GM19372 (cell line): ENCODE data around the gene RNF6.
"Not testable (repeated sequence)": the region's sequence is repeated elsewhere in the genome, so short reads cannot be mapped to it uniquely, and the experiment has no call there.

Experiments
- ATAC-seq: cut with Tn5 transposase; IDR thresholded peaks from one replicate; pipeline ENCODE4 v1.9.1; 2021; ENCODE audit warnings: mild to moderate bottlenecking, low read depth, moderate library complexity; ENCODE audit not compliant: unreplicated experiment

The RNF6 gene

DNA sequence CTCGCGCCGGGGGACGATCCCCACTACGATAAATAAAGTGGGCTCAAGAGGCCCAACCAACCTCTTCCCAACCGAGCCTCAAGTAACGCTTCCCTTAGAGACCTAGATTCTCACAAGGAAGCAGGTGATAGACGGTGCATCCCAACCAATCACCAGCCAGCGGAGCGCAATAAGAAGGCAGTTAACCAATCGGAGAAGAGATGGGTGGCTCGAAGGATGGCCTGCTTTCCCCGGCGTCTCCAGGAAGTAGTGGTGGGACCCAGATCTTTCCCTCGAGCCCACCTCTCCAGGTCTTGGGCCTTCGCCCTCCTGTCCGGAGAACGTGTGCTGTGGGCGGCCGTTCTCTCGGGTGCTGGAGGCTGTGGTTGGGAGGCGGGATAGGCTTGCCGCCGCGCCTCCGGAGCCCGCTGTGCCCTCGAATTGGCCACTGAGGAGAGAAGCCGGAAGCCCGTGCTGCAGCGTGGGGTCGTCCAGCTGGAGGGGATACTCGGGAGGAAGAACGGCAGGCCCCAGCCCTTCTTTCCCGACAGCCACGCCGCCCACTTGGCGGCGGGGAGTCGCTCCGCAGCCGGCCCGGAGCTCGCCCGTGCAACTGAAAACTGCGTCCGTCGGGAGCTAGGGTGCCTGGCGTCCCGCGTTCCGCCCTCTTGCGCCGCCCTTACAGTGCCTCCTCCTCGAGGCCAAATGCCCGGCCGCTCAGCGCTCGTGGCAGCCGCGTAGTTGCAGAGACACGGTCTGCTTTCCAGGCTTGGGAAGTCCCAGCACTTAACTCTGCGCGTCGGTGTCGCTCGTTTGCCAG is at the start of gene RNF6:
Gene RNF6 (minus strand): TSS at position 594 of the 799 bp plus-strand sequence. CDS start 2,665 bp downstream, outside the sequence.
- ATAC-seq: peak; percentile 93

DNA sequence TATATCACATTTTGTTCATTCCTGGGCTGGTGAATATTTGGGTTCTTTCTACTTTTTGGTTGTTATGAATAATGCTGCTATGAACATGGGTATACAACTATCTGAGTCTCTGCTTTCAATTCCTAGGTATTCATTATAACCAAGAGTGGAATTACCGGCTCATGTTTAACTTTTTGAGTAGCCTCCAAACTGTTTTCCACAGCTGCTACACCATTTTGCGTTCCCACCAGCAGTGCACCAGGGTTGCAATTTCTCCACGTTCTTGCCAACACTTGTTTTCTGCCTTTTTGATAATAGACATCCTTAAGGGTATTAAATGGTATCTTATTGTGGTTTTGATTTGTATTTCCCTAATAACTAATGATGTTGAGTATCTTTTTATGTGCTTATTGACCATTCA is 48.6 kb upstream of the RNF6 start:
- ATAC-seq: no peak

DNA sequence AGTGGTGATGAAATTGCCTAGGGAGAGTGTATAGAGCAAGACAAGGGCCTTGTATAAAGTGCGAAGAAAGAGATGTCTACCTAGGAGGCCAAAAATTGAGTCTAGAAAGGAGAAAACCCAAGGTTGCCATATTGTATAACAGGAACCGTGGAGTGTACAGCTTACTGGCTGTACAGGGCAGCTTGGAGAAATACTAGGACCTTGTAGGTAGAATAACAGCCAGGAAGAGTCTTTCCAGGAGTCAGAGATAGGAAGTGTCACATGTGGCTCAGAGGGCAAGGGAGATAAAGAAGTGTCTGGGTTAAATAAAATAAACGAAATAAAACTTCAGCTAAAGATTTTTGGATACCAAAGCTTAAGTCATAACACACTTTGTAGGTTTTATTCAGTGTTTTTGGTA is 44.2 kb upstream of the RNF6 start:
- no peak for ATAC-seq

DNA sequence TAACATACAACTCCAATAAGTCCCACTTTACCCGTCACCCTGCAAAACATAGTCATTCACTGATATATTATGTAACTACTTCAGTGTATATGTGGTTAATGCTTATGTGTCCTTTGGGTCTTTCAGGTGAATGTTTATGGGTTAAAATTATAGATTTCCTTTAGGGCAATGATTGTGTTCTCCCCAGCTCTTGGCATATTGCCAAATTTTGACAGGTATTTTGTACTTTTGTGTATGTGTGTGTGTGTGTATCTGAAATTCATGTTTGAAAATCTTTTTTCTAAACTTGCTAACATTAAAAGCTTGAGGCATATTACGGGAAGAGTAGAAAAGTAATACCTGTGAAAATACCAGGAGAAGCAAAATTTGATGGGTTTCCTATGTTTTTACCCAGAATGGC is 40.0 kb upstream of the RNF6 start:
- ATAC-seq: no peak

DNA sequence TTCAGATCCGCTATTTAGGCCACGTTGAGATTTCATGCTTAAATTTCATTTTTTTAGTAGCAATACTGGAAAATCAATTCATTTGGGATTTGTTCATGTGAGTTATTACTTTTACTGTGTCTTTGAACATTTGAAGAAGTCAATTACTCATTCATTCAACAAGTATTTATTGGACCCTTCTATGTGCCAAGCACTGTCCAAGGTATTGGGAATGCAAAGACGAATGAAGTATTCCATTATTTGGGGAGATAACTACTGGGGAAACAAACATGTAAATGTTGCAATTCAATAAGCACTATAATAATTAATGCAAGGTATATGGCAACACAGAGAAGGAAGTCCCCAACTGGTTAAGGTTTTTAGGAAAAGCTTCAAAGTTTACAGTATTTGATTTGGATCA is 37.5 kb upstream of the RNF6 start:
- ATAC-seq: no peak

DNA sequence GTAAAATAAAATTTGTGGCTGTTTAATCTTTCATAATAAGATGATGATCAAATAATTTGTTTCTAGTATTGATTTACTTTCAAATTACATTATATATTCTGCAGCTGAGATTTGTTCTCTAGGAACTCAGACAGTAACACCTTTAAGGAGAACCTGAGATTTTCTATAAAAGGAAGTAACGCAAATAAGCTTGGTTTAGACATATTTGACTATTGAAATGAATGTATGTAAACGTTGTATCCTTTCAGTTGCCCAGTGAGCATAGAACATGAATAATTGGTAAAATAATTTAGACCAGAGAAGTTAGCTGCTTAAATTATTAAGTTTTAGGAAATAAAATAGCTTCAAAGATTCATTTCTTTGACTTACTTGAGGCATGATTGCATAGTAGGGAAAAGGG is 34.9 kb upstream of the RNF6 start:
- no peak for ATAC-seq

DNA sequence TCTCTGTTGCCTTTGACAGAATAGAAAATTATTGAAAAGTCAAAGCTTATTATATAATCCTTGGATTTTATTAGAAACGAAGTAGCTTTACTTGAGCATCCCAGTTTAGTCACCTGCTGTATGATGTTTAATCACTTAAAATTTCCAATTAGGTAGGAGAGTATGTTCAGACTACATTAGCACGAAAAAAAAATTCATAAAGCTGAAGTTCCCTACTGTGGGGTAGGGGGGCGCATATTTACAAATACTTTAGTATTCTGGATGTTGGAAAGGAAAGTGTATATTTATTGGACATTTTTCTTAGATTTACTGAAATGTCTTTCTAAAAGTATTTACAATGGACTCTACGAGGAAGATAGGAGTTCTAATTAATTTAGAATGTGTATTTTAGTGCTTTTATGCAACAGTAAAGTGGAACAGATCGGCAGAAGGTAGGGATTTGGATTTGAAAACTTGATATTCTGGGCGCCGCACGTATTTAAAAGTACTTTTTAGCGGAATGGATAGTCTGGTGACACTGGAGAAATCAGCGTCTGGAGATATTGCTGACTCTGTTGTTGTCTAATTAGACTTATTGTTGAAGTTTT is 33.7 kb upstream of the RNF6 start:
- no peak for ATAC-seq

DNA sequence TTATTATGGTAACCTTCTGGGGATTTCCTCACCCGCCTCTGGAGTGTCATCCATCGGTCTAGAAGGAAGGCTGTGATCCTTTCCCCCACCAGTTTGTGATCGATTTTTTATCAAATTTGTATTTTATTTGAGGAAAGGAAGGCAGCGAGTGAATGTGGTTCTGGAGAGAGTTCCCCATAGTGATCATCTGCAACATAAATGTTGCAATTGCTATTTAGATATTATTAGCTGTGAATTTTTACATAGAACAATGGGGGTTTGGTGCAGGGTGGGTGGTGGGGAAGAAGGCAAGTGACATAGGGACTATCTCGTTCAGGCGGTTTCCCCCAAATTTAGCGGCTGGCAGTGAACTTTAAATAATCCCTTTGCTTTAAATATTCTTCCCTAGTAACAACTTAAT is 33.0 kb upstream of the RNF6 start:
- ATAC-seq: no peak

DNA sequence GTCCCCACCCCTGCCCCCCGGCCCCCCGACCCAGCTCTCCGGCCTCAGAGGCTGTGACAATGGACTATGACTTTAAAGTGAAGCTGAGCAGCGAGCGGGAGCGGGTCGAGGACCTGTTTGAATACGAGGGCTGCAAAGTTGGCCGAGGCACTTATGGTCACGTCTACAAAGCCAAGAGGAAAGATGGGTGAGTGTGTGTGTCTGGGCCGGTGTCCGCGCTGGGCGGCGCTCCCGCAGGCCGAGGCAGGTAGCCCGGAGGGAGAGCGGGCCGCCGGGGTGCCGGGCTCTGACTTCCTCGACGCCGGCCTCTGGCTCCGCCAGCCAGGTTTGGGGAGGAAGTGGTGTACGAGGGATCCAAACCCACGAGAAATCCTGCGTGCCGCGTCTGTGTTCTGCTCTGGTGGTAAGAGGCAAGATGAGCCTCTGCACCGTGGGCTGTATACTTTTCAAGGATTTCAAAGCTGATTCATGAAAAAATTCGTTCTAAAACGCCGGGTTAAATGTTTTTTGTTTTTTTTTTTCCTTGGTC is 32.5 kb upstream of the RNF6 start:
- peak; percentile 43 for ATAC-seq

DNA sequence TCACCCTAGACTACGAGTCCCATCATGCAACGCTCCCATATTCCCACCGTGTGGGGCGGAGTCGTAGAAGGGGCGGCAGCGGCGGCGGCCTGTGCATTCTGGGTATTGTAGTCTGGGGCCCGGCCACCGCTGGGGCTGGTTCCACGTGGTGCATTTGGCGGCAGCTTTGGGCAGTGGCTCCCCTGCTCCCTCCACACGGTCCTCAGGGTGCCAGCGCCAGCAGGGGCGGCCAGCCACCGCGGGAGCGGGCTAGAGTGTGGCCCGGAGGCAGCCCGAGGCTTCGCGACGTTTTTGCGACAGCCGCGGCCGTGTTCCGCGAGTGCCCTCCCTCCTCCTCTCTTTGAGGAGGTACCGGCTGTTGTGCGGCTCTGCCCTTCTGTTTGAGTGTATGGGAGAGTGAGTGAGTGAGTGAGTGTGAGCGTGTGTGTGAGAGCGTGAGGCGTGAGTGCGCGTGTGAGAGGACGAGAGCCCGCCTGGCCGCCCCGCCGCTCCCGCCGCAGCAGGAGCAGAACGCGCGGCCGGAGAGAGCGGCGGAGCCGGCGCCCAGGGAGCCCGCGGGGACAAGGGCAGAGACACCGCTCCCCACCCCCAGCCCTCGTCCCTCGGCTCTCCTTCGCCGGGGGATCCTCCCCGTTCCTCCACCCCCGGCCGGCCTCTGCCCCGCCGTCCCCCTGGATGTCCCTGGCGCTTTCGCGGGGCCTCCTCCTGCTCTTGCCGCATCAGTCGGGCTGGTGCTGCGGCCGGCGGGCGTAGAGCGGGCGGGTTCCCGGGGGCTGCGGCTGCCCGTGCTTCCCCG is 31.9 kb upstream of the RNF6 start, which contains the start of gene CDK8:
Gene CDK8 (plus strand): TSS at position 343 of the 796 bp plus-strand sequence. CDS start 513 bp downstream, outside the sequence.
- ATAC-seq: peak; percentile 76

DNA sequence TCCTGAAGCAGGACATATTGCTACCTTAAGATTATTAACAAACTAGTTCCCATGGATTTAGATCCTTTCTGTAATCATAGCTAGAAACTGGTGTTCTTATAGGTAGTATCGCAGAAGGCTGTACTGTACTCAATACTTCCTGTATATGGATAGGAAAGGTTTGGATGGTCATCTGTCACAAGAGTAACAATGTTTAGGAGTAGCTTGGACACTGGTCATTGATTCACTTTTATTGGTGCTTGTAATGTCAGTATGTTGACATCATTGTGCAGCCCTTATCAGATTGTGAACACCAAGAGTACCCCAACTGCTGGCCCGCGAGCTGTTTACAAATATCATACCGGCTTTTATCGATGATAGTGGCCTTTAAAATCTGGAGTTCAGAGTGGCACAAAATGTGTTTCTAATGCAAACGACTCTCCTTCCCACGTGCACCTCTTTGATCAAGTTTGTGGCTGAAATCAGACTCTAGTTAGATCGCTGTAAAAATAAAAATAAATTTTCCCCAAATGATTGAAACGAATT is 31.2 kb upstream of the RNF6 start:
- no peak for ATAC-seq

DNA sequence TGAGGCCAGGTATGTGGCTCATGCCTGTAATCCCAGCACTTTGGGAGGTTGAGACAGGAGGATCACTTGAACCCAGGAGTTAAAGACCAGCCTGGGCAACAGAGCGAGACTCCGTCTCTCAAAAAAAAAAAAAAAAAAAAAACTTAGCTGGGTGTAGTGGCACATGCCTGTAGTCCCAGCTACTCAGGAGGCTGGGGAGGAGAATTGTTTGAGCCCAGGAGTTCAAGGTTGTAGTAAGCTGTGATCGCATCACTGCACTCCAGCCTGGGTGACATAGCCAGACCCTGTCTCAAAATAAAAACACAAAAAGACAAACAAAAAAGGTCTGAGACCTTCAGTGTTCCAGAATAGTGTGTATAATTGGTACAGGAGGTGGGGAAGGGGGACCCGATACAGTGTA is 29.9 kb upstream of the RNF6 start:
- ATAC-seq: not testable (repeated sequence)

DNA sequence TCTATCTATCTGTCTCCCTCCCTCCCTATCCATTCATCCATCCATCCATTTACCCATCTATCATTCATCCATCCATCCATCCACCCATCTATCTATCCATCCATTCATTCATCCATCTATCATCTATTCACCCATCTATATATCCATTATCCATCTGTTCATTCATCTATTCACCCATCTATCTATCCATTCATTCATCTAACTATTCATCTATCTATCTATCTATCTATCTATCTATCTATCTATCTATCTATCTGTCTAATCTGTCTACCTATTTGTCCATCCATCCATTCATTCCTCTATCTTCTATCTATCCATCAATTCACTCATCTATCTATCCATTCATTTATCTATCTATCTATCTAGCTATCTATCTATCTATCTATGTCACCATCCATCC is 27.4 kb upstream of the RNF6 start:
- no peak for ATAC-seq

DNA sequence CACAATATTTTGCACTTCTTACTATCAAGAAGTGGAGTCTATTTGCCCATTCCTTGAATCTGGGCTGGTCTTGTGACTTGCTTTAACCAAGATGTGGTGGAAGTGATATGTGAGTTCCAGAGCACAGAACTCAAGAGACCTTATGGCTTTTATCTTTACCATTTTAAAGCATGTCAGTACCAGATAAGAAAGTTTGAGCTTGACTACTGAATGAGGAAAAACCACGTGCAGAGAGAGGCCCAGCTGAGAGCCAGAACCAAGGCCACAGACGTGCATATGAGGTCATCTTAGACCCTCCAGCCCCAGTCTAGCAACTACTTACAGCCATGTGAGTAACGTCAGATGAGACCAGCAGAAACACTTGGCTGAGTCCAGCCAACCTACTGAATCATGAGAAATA is 25.5 kb upstream of the RNF6 start:
- ATAC-seq: no peak

DNA sequence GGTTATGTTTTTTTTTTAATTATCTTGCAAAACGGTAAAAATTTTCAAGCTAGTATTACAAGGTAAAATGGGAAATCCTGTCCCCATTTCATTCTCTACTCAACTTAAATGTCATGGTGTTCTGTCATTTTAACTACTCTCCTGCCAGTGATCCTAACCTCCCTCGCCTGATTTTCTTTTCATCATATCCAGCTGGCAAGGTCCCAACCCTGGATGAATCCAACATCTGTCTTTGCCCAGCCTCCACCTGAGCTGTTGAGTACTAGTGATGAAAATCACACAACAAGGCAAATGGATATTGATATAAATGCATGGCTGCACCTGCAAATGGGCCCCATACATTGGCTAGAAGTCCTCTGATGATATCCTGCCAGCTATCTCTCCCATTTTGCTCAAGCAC is 24.9 kb upstream of the RNF6 start:
- ATAC-seq: no peak

DNA sequence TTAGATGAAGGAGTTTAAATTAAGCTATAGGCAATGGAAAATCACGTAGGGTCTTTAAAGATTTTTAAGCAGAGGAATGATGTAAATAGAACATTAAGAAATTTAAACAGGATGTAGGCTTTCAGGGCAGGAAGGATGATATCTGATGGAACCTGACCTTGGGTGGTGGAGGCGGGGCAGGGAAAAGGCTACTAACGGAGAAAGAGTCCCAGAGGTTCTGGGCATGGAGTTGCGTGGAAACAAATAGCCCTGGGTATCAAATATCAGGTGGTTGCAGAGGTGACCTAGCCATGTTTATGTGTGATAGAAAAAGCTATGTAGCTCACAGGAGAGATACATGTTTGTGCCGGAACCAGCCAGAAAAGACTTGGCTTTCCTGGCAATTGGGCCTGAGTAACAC is 24.0 kb upstream of the RNF6 start:
- no peak for ATAC-seq

DNA sequence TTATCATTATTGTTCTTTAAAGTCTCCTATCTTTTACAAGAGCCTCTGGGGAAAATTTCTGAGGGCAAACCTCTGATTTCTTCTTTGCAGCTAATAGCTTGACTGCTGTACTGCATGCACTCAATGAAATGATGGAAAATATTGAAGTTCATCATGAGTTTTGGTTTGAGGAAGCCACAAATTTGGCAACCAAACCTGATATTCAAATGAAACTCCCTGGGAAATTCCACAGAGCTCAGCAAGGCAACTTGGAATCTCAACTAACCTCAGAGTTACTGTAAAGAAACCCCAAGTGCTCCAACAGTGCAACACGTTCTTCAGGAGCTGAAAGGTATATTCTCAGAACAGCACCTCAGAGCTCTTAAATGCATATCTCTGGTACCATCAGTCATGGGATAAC is 14.2 kb upstream of the RNF6 start:
- no peak for ATAC-seq

DNA sequence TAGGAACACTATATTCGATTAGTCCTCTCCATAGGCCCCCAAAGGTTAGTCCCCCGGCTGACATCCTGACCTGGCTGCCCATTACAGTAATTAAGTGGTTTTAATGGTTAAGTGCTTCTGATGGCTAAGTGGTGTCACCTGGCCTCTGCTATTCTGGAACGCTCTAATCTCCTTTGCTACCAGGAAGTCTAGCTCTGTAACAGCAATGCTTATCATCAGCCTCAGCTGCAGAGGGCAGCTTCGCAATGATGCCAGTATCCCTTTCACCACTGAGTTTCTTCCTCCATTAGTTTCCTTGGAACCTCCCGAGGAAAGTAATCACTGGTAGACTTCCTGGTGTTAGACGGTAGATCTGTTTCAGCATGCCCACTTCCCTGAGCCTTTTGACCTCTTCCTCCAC is 8.6 kb upstream of the RNF6 start:
- ATAC-seq: no peak

DNA sequence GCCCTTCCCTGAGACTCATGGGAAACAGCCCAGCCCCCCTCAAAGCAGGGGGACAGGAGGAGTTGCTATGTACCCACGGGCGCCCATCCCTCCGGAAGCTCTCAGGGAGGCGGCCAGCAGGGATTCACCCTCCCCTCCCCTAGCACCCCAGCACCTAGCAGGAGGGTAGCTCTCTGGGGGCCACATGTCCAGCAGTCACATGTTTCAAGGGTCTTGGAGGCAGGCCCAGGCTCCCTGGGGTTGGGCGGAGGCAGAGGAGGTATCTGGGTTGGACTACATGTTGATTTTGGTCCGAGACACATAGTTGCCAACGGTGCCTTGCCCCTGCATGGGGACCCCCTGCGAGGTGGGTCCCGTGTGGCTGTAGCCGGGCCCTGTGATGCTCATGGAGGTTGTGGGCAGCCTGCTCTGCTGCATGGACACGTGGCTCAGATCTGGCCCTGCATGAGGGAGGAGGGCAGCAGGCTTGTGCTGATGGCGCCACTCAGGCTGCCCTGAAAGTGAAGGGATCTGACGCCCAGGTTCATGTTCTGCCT is 7.0 kb upstream of the RNF6 start:
- no peak for ATAC-seq

DNA sequence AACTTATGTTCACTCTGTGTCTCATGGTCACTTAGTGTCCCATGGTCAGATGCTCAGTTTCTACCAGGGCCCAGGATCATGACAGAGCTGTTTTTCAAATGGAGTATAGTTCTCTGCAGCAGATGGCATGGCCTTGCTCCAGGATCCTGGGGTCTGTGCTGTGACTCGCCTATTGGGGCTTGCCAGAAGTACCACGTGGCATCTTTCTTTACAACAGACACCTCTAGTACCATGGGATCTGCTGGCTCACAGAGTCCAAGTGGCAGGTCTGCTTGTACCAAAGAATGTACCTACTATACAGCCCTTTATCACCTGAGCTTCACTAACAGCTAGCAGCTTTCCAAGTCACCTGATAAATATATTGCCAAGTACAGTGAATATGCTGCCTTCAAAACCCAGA is 6.0 kb upstream of the RNF6 start:
- no peak for ATAC-seq
